GM12873 (cell line): ENCODE data around the gene PSEN2.

Experiments
- TF ChIP-seq, protein P1 (sequence below): IDR thresholded peaks from 2 replicates; pipeline ENCODE4 v1.5.1; 2012; ENCODE audit warnings: low read depth, mild to moderate bottlenecking, moderate library complexity, low read length, control low read depth; ENCODE audit not compliant: insufficient read depth; ENCODE audit errors: missing control alignments

The PSEN2 gene

DNA sequence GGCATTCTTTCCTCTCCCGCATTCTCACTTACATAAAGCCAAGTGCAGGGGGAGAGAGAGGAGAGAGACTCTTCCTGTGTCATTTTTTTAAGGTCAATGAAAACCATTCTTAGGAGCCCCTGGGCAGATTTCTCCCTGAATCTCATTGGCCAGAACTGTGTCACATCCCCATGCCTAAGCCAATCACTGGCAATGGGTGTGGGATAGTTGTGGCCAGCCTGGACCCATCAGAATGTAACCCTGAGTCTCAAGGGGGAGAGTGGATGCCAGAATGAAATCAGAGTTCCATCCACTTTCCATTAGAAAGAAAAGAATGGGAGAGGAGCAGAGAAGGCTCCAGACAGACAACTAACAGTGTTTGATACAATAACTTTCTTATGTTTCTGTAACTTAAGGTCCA lies 38.5 kb downstream of the PSEN2 start:
- TF ChIP-seq, protein P1, sequence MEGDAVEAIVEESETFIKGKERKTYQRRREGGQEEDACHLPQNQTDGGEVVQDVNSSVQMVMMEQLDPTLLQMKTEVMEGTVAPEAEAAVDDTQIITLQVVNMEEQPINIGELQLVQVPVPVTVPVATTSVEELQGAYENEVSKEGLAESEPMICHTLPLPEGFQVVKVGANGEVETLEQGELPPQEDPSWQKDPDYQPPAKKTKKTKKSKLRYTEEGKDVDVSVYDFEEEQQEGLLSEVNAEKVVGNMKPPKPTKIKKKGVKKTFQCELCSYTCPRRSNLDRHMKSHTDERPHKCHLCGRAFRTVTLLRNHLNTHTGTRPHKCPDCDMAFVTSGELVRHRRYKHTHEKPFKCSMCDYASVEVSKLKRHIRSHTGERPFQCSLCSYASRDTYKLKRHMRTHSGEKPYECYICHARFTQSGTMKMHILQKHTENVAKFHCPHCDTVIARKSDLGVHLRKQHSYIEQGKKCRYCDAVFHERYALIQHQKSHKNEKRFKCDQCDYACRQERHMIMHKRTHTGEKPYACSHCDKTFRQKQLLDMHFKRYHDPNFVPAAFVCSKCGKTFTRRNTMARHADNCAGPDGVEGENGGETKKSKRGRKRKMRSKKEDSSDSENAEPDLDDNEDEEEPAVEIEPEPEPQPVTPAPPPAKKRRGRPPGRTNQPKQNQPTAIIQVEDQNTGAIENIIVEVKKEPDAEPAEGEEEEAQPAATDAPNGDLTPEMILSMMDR, result no peak

DNA sequence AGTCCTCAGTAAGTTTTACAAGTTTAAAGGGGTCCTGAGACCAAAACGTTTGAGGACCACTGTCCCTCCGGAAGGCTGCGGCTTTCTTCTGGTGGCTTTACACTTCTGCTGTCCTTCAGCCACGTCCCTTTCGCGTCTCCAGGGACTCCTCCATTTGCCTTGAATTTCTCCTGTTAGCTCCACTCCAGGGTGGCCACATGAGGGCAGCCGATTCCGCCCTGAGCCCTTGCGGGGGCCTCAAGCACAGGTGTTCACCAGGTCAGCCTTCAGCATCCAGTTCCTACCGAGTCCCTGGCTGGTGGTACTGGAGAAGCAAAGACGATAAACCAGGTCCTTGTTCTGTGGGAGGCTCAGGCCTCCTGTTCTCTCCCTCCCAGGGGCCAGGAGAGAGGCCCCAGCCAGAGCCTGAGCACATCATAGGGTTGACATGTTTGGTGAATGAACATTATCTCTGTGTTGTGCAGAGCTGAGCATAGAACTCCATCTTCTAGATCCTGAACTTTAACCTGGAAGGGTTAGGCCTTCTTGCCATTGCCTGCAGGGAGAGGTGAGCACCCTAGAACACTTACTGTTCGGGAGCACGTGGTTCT lies 42.3 kb downstream of the PSEN2 start:
- TF ChIP-seq, protein P1, result peak; percentile 61

DNA sequence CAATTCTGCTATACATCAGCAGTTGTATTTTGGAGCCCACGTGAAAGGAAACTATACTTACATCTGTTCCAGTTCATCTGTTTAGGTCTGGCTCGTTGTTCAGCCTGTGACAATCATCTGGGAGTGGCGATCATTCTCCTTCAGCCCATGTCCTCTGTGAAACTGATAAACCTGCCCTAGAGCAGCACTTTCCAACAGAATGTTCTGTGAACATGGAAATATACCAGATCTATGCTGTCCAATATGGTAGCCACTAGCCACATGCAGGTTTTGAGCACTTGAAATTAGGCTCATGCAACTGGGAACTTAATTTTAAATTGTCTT lies 45.2 kb downstream of the PSEN2 start:
- TF ChIP-seq, protein P1, result no peak

DNA sequence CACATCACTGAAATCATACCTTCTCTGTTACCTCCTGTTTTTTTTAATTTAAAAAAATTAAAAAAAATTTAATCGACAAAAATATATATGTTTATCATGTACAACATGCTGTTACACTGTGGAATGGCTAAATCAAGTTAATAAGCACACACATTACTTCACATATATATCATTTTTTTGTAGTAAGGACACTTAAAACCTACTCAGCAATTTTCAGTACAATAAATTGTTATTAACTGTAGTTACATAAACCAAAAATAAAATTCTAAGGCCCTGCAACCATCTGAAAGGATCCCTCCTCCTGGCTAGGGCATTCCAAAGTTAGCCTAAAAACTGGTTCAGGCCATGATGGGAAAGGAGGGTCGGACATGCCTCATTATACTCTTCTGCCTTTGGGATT lies 46.1 kb downstream of the PSEN2 start:
- TF ChIP-seq, protein P1, result no peak

DNA sequence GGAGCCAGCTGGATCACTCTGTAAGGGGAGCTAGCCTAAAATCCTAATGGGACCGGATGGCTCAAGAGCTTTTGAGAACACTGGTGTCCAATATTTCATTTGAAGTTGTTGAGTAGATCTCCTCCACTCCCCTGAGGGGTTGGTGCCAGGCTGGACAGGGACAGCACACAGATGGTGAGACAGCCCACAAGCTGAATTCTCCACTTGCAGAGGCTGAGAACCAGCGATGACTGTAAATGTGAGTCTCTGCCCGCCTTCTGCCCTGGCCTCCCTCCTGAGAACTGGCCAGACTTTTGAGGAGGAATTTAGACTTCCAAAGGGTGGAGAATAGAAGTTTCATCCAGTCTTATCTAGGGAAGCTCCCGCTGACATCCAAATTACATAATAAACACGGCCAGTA lies 49.2 kb downstream of the PSEN2 start:
- TF ChIP-seq, protein P1, result no peak

- TF ChIP-seq, protein P1, result no peak
Measured at GRCh38 chr1:226919995-226920394, 49.6 kb downstream of the PSEN2 start.

DNA sequence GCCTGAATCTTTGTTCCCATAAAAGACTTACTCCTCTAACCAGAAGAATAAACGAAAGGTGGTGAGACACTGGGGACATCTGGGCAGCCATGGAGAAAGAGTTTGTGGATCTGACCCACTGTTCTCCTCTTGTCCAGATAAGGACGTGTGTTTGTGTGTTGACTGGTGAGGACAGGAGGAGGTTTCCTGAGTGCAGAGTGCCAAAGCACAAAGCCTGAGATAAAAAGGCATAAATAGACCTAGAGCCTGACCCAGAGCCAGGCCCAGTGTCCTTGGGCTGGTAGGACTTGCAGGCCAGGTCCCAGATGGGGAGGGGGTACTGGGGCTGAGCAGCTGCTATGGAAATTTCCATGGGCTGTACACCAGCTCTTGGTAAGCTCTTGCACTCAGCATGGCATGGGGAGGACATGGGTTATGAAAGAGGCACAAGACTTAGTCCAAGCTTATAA lies 50.1 kb downstream of the PSEN2 start:
- TF ChIP-seq, protein P1, result no peak
